WTC11 (cell line): ENCODE data around the gene FHOD3. TPM values are rescaled to one million over a fixed set of nuclear protein-coding genes. Genes with fewer than 3 reads are reported as not detected.

ENCODE experiments used
- ATAC-seq: fragments of 200-7000 bp; cut with Tn5 transposase; 2 replicates; pipeline ENCODE4 v1.10.0; 2021; ENCODE audit warnings: mild to moderate bottlenecking, moderate library complexity
- CTCF ChIA-PET: fragments of 300-600 bp; sonication (Branson Sonifier 250); formaldehyde crosslinking; loops from one replicate; lab custom pipeline; 2021; ENCODE audit warnings: antibody characterized with exemption; lab: Charles Lee
- POLR2A ChIA-PET: fragments of 350-600 bp; sonication (Branson Sonifier 250); formaldehyde crosslinking; loops from one replicate; lab custom pipeline; 2021; ENCODE audit warnings: antibody characterized with exemption; lab: Charles Lee
- DNase-seq: peaks from one replicate; pipeline ENCODE4 v3.0.0; 2021; ENCODE audit warnings: low spot score
- H3K27ac Mint-ChIP-seq: 2 replicates; pipeline ENCODE4 v1.8.0; 2021; ENCODE audit warnings: mixed read lengths
- H3K27me3 Mint-ChIP-seq: 2 replicates; pipeline ENCODE4 v1.8.0; 2021; ENCODE audit warnings: low read depth, mild to moderate bottlenecking, moderate library complexity, mixed read lengths
- H3K36me3 Mint-ChIP-seq: 2 replicates; pipeline ENCODE4 v1.8.0; 2021; ENCODE audit warnings: mixed read lengths
- H3K4me1 Mint-ChIP-seq: 2 replicates; pipeline ENCODE4 v1.8.0; 2022; ENCODE audit warnings: mixed read lengths
- H3K4me3 Mint-ChIP-seq: 2 replicates; pipeline ENCODE4 v1.8.0; 2021; ENCODE audit warnings: mild to moderate bottlenecking, moderate library complexity, mixed read lengths
- H3K9me3 Mint-ChIP-seq: 2 replicates; pipeline ENCODE4 v1.8.0; 2021; ENCODE audit warnings: mixed read lengths
- EMX1 ChIP-seq: fragments of 250-450 bp; sonication (Bioruptor Pico); IDR thresholded peaks from 2 replicates; pipeline ENCODE4 v1.8.0; 2021; ENCODE audit warnings: mild to moderate bottlenecking
- ETV6 ChIP-seq: sonication (generic); formaldehyde crosslinking; IDR thresholded peaks from 2 replicates; pipeline ENCODE4 v1.8.1; 2022; ENCODE audit warnings: mild to moderate bottlenecking, missing genetic modification reagents
- GTF2I ChIP-seq: fragments of 250-450 bp; sonication (Bioruptor Pico); conservative IDR thresholded peaks from 2 replicates; pipeline ENCODE4 v1.4.0; 2021; ENCODE audit warnings: mild to moderate bottlenecking
- IRF2 ChIP-seq: sonication (generic); formaldehyde crosslinking; IDR thresholded peaks from 2 replicates; pipeline ENCODE4 v1.8.0; 2022; ENCODE audit warnings: low read depth, missing genetic modification reagents, borderline replicate concordance
- MYBL2 ChIP-seq: sonication (generic); formaldehyde crosslinking; IDR thresholded peaks from 2 replicates; pipeline ENCODE4 v1.8.1; 2023; ENCODE audit warnings: mild to moderate bottlenecking, moderate library complexity, missing genetic modification reagents
- NFE2L1 ChIP-seq: sonication (generic); formaldehyde crosslinking; IDR thresholded peaks from 2 replicates; pipeline ENCODE4 v1.8.1; 2023; ENCODE audit warnings: missing genetic modification reagents
- NFYB ChIP-seq: sonication (generic); formaldehyde crosslinking; conservative IDR thresholded peaks from 2 replicates; pipeline ENCODE4 v1.8.0; 2022; ENCODE audit warnings: low read depth, missing genetic modification reagents
- PRRX2 ChIP-seq: fragments of 250-450 bp; sonication (Bioruptor Pico); IDR thresholded peaks from 2 replicates; pipeline ENCODE4 v1.8.0; 2021; ENCODE audit warnings: mild to moderate bottlenecking
- SP1 ChIP-seq: sonication (generic); formaldehyde crosslinking; conservative IDR thresholded peaks from 2 replicates; pipeline ENCODE4 v1.8.1; 2022; ENCODE audit warnings: missing genetic modification reagents
- ZBTB21 ChIP-seq: sonication (generic); formaldehyde crosslinking; IDR thresholded peaks from 2 replicates; pipeline ENCODE4 v1.8.1; 2023; ENCODE audit warnings: mild to moderate bottlenecking, missing genetic modification reagents, borderline replicate concordance
- ZNF317 ChIP-seq: sonication (generic); formaldehyde crosslinking; IDR thresholded peaks from 2 replicates; pipeline ENCODE4 v1.8.1; 2023; ENCODE audit warnings: low read depth, mild to moderate bottlenecking, moderate library complexity, missing genetic modification reagents, borderline replicate concordance
- ZNF416 ChIP-seq: fragments of 250-450 bp; sonication (Bioruptor Pico); IDR thresholded peaks from 2 replicates; pipeline ENCODE4 v1.9.0; 2021; ENCODE audit warnings: mild to moderate bottlenecking, inconsistent platforms
- ZNF423 ChIP-seq: fragments of 250-450 bp; sonication (Bioruptor Pico); IDR thresholded peaks from 2 replicates; pipeline ENCODE4 v2.1.2; 2022; ENCODE audit warnings: mild to moderate bottlenecking, moderate library complexity
- total RNA-seq: library from RNA; stranded (reverse); gene quantifications from 3 replicates; pipeline ENCODE4 v1.2.3, GENCODE V29; 2021
- TF ChIP-seq, protein P1 (sequence below): fragments of 250-450 bp; sonication (Bioruptor Pico); IDR thresholded peaks from 2 replicates; pipeline ENCODE4 v1.9.0; 2021; ENCODE audit warnings: mild to moderate bottlenecking, borderline replicate concordance
- TF ChIP-seq, protein P2 (sequence below): fragments of 250-450 bp; sonication (Bioruptor Pico); conservative IDR thresholded peaks from 2 replicates; pipeline ENCODE4 v1.9.0; 2021; ENCODE audit warnings: mild to moderate bottlenecking
- TF ChIP-seq, protein P3 (sequence below): sonication (generic); formaldehyde crosslinking; IDR thresholded peaks from 2 replicates; pipeline ENCODE4 v1.8.1; 2022; ENCODE audit warnings: low read depth, missing genetic modification reagents, borderline replicate concordance
- TF ChIP-seq, protein P4 (sequence below): sonication (generic); formaldehyde crosslinking; IDR thresholded peaks from 2 replicates; pipeline ENCODE4 v1.8.1; 2023; ENCODE audit warnings: mild to moderate bottlenecking, missing genetic modification reagents
- TF ChIP-seq, protein P5 (sequence below): sonication (generic); formaldehyde crosslinking; IDR thresholded peaks from 2 replicates; pipeline ENCODE4 v1.8.0; 2022; ENCODE audit warnings: missing genetic modification reagents
- TF ChIP-seq, protein P6 (sequence below): sonication (generic); formaldehyde crosslinking; IDR thresholded peaks from 2 replicates; pipeline ENCODE4 v1.8.0; 2022; ENCODE audit warnings: mild to moderate bottlenecking, missing genetic modification reagents

FHOD3 gene
- total RNA-seq, 1 experiment from 2014 or later = 3.8 TPM

DNA sequence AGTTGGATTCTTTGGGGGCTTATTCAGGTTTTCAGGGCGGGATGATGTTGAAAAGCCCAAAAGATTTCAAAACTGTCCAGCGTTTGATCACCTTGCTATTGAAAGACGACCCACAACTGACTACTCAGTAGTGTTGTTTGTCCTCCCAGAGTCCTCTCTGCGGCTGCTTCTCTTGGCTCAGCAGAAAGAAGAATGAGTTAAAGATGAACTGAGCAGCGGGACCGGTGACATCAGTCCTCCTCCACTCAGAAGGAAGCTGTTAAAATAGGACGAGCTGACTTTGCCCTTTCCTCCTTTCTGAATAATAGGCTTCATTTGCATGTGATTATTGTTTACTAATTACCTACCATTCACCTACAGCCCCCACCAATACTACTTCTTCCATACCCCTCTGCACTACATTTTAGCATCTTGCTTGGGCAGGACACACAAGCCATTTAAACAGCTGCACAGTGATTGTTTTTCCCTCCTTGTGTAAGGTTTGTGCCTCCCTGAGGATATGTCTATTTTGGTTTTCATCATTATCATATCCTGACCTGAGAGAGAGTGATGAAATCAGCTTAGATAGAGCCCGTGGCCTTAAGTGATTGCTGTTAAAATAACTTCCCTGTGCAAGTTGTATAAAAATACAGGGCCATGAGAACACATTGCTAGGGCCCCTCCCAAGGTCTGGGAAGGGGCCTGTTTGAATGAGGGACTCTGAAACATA lies 261.8 kb downstream of the FHOD3 start:
- CTCF ChIA-PET = interaction anchor here (1.4 to 1.6 kb wide), 2 partner anchors 147 to 198 kb away, joined by 3 to 4 read pairs; no protein-coding TSS in a partner anchor

DNA sequence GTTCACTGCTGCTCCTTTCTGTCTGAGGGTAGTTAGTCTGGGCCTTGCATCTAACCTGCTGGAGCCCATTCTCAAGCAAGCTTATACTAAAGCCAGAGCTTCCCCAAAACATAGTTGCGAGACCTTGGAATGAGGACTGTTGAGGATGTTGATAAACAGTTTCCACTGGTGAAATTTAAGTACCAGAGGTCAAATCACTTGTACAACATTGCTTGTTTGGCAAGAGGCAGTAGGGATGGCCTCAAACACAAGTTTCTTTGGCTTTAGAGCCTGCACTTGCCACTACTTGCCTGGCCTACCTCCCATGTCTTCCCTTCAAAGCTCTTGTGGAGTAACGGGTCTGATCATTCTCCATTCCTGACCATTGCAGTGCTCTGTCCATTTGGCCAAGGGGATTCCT lies 262.7 kb downstream of the FHOD3 start:
- no peak overlapping the region for H3K4me3 Mint-ChIP-seq
- peaks cover 26% of the 10 kb centered on the region for H3K4me1 Mint-ChIP-seq
- no peaks in the 10 kb centered on the region for H3K27me3 Mint-ChIP-seq
- ATAC-seq (no peak), DNase-seq (no peak)
- CTCF ChIA-PET = interaction anchor here (1.0 to 1.4 kb wide), 2 partner anchors 11 to 148 kb away, joined by 3 read pairs; no protein-coding TSS in a partner anchor
- H3K9me3 Mint-ChIP-seq = peaks cover 10% of the 10 kb centered on the region
- POLR2A ChIA-PET = no interaction called here
- no peaks in the 10 kb centered on the region for H3K36me3 Mint-ChIP-seq
- no peak overlapping the region for H3K27ac Mint-ChIP-seq
- TF ChIP-seq ZNF423 (CRISPR knock-in tag) = no peak
- no peak for TF ChIP-seq EMX1 (CRISPR knock-in tag)
- TF ChIP-seq NFE2L1 (CRISPR knock-in tag) = no peak
- no peak for TF ChIP-seq IRF2
- no peak for TF ChIP-seq ZNF317 (CRISPR knock-in tag)
- TF ChIP-seq, protein P1, sequence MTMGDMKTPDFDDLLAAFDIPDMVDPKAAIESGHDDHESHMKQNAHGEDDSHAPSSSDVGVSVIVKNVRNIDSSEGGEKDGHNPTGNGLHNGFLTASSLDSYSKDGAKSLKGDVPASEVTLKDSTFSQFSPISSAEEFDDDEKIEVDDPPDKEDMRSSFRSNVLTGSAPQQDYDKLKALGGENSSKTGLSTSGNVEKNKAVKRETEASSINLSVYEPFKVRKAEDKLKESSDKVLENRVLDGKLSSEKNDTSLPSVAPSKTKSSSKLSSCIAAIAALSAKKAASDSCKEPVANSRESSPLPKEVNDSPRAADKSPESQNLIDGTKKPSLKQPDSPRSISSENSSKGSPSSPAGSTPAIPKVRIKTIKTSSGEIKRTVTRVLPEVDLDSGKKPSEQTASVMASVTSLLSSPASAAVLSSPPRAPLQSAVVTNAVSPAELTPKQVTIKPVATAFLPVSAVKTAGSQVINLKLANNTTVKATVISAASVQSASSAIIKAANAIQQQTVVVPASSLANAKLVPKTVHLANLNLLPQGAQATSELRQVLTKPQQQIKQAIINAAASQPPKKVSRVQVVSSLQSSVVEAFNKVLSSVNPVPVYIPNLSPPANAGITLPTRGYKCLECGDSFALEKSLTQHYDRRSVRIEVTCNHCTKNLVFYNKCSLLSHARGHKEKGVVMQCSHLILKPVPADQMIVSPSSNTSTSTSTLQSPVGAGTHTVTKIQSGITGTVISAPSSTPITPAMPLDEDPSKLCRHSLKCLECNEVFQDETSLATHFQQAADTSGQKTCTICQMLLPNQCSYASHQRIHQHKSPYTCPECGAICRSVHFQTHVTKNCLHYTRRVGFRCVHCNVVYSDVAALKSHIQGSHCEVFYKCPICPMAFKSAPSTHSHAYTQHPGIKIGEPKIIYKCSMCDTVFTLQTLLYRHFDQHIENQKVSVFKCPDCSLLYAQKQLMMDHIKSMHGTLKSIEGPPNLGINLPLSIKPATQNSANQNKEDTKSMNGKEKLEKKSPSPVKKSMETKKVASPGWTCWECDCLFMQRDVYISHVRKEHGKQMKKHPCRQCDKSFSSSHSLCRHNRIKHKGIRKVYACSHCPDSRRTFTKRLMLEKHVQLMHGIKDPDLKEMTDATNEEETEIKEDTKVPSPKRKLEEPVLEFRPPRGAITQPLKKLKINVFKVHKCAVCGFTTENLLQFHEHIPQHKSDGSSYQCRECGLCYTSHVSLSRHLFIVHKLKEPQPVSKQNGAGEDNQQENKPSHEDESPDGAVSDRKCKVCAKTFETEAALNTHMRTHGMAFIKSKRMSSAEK (CRISPR knock-in tag) = no peak
- no peak for TF ChIP-seq NFYB (CRISPR knock-in tag)

More for the DNA sequence above, 261.8 kb downstream of the FHOD3 start:
- TF ChIP-seq, protein P2, sequence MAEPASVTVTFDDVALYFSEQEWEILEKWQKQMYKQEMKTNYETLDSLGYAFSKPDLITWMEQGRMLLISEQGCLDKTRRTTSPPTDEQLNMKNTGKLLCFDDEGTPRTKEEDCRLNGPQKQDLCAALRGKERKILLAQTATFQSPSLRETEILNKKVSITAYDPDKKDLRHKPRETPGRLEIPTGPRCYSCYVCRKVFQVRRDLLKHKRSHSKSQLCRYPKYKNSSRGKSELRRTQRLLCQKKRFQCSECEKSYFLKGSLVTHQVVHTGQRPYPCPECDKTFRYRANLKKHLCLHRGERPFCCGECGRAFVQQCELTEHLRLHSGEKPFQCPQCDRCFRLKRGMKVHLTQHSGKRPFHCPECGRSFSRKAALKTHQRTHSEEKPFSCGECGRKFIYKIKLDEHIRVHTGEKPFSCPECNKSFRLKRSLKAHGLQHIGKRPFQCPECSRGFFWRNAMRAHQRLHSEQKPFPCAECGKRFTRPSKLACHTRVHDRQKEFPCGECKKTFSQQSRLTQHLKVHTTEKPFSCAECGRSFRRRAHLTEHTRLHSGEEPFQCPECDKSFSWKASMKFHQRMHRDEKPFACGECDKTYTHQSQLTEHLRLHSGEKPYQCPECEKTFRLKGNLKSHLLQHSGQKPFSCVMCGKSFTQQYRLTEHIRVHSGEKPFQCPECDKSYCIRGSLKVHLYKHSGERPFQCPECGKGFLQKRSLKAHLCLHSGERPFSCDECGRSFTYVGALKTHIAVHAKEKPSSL = no peak
- TF ChIP-seq, protein P3, sequence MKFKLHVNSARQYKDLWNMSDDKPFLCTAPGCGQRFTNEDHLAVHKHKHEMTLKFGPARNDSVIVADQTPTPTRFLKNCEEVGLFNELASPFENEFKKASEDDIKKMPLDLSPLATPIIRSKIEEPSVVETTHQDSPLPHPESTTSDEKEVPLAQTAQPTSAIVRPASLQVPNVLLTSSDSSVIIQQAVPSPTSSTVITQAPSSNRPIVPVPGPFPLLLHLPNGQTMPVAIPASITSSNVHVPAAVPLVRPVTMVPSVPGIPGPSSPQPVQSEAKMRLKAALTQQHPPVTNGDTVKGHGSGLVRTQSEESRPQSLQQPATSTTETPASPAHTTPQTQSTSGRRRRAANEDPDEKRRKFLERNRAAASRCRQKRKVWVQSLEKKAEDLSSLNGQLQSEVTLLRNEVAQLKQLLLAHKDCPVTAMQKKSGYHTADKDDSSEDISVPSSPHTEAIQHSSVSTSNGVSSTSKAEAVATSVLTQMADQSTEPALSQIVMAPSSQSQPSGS = no peak
- TF ChIP-seq MYBL2 (CRISPR knock-in tag) (no peak), SP1 (CRISPR knock-in tag) (no peak), GTF2I (no peak), ZNF416 (CRISPR knock-in tag) (no peak), ETV6 (CRISPR knock-in tag) (no peak), PRRX2 (no peak), ZBTB21 (no peak)
- TF ChIP-seq, protein P4, sequence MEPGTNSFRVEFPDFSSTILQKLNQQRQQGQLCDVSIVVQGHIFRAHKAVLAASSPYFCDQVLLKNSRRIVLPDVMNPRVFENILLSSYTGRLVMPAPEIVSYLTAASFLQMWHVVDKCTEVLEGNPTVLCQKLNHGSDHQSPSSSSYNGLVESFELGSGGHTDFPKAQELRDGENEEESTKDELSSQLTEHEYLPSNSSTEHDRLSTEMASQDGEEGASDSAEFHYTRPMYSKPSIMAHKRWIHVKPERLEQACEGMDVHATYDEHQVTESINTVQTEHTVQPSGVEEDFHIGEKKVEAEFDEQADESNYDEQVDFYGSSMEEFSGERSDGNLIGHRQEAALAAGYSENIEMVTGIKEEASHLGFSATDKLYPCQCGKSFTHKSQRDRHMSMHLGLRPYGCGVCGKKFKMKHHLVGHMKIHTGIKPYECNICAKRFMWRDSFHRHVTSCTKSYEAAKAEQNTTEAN (CRISPR knock-in tag) = no peak
- TF ChIP-seq, protein P5, sequence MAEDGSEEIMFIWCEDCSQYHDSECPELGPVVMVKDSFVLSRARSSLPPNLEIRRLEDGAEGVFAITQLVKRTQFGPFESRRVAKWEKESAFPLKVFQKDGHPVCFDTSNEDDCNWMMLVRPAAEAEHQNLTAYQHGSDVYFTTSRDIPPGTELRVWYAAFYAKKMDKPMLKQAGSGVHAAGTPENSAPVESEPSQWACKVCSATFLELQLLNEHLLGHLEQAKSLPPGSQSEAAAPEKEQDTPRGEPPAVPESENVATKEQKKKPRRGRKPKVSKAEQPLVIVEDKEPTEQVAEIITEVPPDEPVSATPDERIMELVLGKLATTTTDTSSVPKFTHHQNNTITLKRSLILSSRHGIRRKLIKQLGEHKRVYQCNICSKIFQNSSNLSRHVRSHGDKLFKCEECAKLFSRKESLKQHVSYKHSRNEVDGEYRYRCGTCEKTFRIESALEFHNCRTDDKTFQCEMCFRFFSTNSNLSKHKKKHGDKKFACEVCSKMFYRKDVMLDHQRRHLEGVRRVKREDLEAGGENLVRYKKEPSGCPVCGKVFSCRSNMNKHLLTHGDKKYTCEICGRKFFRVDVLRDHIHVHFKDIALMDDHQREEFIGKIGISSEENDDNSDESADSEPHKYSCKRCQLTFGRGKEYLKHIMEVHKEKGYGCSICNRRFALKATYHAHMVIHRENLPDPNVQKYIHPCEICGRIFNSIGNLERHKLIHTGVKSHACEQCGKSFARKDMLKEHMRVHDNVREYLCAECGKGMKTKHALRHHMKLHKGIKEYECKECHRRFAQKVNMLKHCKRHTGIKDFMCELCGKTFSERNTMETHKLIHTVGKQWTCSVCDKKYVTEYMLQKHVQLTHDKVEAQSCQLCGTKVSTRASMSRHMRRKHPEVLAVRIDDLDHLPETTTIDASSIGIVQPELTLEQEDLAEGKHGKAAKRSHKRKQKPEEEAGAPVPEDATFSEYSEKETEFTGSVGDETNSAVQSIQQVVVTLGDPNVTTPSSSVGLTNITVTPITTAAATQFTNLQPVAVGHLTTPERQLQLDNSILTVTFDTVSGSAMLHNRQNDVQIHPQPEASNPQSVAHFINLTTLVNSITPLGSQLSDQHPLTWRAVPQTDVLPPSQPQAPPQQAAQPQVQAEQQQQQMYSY (CRISPR knock-in tag) = no peak
- TF ChIP-seq, protein P6, sequence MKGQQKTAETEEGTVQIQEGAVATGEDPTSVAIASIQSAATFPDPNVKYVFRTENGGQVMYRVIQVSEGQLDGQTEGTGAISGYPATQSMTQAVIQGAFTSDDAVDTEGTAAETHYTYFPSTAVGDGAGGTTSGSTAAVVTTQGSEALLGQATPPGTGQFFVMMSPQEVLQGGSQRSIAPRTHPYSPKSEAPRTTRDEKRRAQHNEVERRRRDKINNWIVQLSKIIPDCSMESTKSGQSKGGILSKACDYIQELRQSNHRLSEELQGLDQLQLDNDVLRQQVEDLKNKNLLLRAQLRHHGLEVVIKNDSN (CRISPR knock-in tag) = no peak
- no peak for DNase-seq
- Mint-ChIP-seq H3K4me1 (peaks cover 17% of the 10 kb centered on the region), H3K27me3 (no peaks in the 10 kb centered on the region), H3K9me3 (peaks cover 10% of the 10 kb centered on the region), H3K36me3 (no peaks in the 10 kb centered on the region), H3K4me3 (no peak overlapping the region), H3K27ac (no peak overlapping the region)
- POLR2A ChIA-PET = no interaction called here
- no peak for ATAC-seq
